ENCODE results near the gene DAPK3. TPM values are rescaled to one million over a fixed set of nuclear protein-coding genes. Genes with fewer than 3 reads are reported as not detected.

Gene DAPK3
- total RNA-seq, 2 donors from 2014 or later, result 89.9 to 106 TPM

DNA sequence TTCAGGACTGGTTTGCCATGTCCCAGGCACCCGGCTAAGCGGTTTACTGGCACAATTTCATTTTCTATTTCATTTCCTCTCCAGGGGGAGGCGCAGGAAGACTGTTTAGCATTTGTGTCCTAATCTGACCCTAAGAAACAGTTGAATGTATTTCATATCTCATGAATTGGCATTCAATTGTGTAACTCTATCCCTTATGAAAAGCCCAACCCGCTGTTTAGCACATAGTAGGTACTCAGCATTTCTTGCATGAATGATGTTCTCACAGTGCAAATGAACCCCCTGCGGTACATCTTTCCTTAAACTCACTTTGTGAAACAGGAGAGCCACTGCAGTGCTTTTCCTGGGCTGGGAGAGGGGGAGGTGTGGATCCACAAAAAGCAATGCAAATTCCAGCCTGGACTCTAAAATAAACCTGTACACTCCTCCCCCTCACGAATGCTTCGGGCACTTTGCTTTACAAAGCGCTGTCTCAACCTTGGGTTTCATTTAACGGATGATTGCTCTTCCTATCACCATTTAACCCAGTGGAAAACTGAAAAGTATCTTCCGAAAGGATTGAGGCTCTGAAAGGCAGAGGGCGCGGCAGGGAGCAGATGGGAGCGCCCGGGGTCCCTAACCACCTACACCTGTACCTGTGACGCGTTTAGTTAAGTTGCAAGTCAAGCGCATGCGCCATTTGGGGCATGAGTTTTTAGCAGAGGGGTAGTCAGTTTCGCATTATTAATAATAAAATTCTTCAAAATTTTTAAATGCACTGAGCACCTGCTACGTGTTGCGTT, 15.6 kb upstream of the DAPK3 start:
- WGBS, 2 experiments (ENCODE audit: insufficient coverage in 1 of 2, insufficient read length in 1 of 2), result 3 to 4% methylated on average over 19 to 21 of the region's 21 CpGs
- peak; percentile 81 for DNase-seq
- Histone ChIP-seq H3K36me3 (ENCODE audit: control insufficient read depth, insufficient read depth, low read length) (peaks cover 33% of the 10 kb centered on the region), H3K27ac (ENCODE audit: low read depth, low read length) (no peak overlapping the region), H3K27me3 (ENCODE audit: control insufficient read depth, insufficient read depth, low read length, poor library complexity, severe bottlenecking) (no peaks in the 10 kb centered on the region), H3K9ac (ENCODE audit: extremely low read depth, low read length, poor library complexity, severe bottlenecking) (peak overlapping the region; percentile 13), H3K9me3 (ENCODE audit: control insufficient read depth, low read length) (no peaks in the 10 kb centered on the region), H3K4me3 (ENCODE audit: low read length) (peak overlapping the region; percentile 93), H3K4me1 (ENCODE audit: control insufficient read depth, insufficient read depth, low read length) (peaks cover 5% of the 10 kb centered on the region)
- H3K4me1 Mint-ChIP-seq, result peaks cover 25% of the 10 kb centered on the region
- H3K27ac Mint-ChIP-seq, result peak overlapping the region; percentile 80
- TF ChIP-seq, protein P1, sequence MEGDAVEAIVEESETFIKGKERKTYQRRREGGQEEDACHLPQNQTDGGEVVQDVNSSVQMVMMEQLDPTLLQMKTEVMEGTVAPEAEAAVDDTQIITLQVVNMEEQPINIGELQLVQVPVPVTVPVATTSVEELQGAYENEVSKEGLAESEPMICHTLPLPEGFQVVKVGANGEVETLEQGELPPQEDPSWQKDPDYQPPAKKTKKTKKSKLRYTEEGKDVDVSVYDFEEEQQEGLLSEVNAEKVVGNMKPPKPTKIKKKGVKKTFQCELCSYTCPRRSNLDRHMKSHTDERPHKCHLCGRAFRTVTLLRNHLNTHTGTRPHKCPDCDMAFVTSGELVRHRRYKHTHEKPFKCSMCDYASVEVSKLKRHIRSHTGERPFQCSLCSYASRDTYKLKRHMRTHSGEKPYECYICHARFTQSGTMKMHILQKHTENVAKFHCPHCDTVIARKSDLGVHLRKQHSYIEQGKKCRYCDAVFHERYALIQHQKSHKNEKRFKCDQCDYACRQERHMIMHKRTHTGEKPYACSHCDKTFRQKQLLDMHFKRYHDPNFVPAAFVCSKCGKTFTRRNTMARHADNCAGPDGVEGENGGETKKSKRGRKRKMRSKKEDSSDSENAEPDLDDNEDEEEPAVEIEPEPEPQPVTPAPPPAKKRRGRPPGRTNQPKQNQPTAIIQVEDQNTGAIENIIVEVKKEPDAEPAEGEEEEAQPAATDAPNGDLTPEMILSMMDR (conservative IDR thresholded peaks at IDR 0.05), result peak; percentile 56
- H3K36me3 Mint-ChIP-seq (ENCODE audit: low read depth), result peaks cover 37% of the 10 kb centered on the region
- H3K9me3 Mint-ChIP-seq, result no peaks in the 10 kb centered on the region
- H3K4me3 Mint-ChIP-seq, result peak overlapping the region; percentile 99
- H3K27me3 Mint-ChIP-seq (ENCODE audit: insufficient read depth), result no peaks in the 10 kb centered on the region

DNA sequence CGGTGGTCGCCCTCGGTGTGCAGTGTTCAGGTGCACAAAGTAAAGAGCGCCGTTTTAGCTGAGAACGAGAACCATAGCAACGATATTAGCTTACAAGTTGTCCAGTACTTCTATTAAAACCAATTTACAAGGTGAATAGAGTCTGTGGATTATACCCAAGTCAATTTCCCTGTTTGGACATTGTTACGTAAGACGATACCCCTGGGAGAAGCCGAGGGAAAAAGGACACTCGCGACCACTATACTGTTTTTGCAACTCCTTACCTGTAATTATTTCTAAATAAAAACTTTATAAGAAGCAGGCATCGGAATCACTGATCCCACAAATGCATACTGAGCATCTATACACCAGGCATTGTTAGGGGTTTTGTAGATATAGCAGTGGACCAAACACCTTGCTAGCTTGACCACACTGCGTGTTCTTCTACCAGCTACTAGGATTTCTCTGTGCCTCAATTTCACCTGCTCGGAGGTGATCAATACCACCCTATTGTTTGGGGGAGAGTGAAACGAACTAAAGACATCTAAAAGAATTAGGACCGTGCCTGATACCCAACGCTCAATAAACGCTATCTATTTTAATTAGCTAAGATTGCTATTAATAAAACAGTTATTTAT, 14.9 kb upstream of the DAPK3 start:
- no peaks in the 10 kb centered on the region for H3K9me3 ChIP-seq (ENCODE audit: control insufficient read depth, low read length)
- Mint-ChIP-seq H3K36me3 (ENCODE audit: low read depth) (peaks cover 44% of the 10 kb centered on the region), H3K27me3 (ENCODE audit: insufficient read depth) (no peaks in the 10 kb centered on the region), H3K4me3 (peak overlapping the region; percentile 99), H3K4me1 (peaks cover 27% of the 10 kb centered on the region), H3K9me3 (no peaks in the 10 kb centered on the region), H3K27ac (peak overlapping the region; percentile 99)
- H3K4me1 ChIP-seq (ENCODE audit: control insufficient read depth, insufficient read depth, low read length), result peaks cover 6% of the 10 kb centered on the region
- no peak overlapping the region for H3K9ac ChIP-seq (ENCODE audit: extremely low read depth, low read length, poor library complexity, severe bottlenecking)
- TF ChIP-seq, protein P1 (conservative IDR thresholded peaks at IDR 0.05), result no peak
- DNase-seq, result peak; percentile 44
- no peaks in the 10 kb centered on the region for H3K27me3 ChIP-seq (ENCODE audit: control insufficient read depth, insufficient read depth, low read length, poor library complexity, severe bottlenecking)
- WGBS, 2 experiments (ENCODE audit: insufficient coverage in 1 of 2, insufficient read length in 1 of 2), result 5 to 9% methylated on average over 10 to 19 of the region's 19 CpGs
- peaks cover 40% of the 10 kb centered on the region for H3K36me3 ChIP-seq (ENCODE audit: control insufficient read depth, insufficient read depth, low read length)
- H3K27ac ChIP-seq (ENCODE audit: low read depth, low read length), result no peak overlapping the region
- peak overlapping the region; percentile 93 for H3K4me3 ChIP-seq (ENCODE audit: low read length)

DNA sequence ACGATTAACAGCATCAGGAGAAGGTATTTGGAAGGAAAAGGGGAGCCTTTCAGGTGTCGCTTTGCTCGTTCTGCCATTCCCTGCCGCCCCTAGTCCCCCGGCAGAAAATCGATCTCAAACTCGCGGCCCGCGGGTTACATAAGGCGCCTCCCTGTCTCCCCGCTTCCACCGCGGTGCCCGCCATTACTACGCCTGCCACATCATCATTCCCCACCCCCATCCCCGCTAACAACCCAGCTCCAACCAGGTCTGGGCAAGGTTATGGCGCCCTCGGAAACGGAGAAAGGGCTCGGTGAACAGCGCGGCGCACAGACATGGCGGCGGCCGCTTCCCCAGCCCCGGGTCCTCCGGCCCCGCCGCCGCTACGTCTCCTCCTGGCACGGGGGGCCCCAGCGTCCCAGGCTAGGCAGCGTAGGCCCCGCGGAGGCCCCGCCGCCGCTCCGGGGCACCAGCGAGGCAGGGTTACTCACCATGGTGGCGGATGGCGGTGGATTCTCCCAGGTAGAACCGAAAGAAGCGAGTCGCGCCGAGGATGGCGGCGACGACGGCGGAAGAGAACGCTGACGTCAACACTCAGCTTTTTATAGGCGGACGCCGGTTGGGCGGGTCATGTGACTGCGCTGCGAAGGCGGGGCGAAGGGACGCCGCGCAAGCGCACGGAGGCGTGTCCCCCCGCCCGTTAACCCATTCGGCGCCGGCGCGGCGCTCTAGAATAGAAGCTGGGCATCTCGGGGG, 14.2 kb upstream of the DAPK3 start, which contains the start of gene EEF2:
Gene EEF2 (minus strand): TSS at position 556 of the 735 bp plus-strand sequence. CDS start 83 bp downstream, at position 473.
- Mint-ChIP-seq H3K27ac (peak within 1 kb of the TSS; percentile 99), H3K27me3 (ENCODE audit: insufficient read depth) (no peaks in the 10 kb centered on the region), H3K4me1 (peaks cover 27% of the 10 kb centered on the region), H3K4me3 (peak within 1 kb of the TSS; percentile 99), H3K36me3 (ENCODE audit: low read depth) (peaks cover 51% of the 10 kb centered on the region), H3K9me3 (no peaks in the 10 kb centered on the region)
- H3K4me3 ChIP-seq (ENCODE audit: low read length), result peak within 1 kb of the TSS; percentile 93
- no peaks in the 10 kb centered on the region for H3K27me3 ChIP-seq (ENCODE audit: control insufficient read depth, insufficient read depth, low read length, poor library complexity, severe bottlenecking)
- DNase-seq, result peak; percentile 94
- peak within 1 kb of the TSS; percentile 100 for H3K9ac ChIP-seq (ENCODE audit: extremely low read depth, low read length, poor library complexity, severe bottlenecking)
- WGBS, 2 experiments (ENCODE audit: insufficient coverage in 1 of 2, insufficient read length in 1 of 2), result 0 to 1% methylated on average over 35 to 80 of the region's 80 CpGs
- peaks cover 12% of the 10 kb centered on the region for H3K4me1 ChIP-seq (ENCODE audit: control insufficient read depth, insufficient read depth, low read length)
- peaks cover 47% of the 10 kb centered on the region for H3K36me3 ChIP-seq (ENCODE audit: control insufficient read depth, insufficient read depth, low read length)
- H3K9me3 ChIP-seq (ENCODE audit: control insufficient read depth, low read length), result no peaks in the 10 kb centered on the region
- H3K27ac ChIP-seq (ENCODE audit: low read depth, low read length), result peak within 1 kb of the TSS; percentile 97
- TF ChIP-seq, protein P1 (conservative IDR thresholded peaks at IDR 0.05), result no peak
